Measurements from ENCODE around the gene BCL7A. TPM values are rescaled to one million over a fixed set of nuclear protein-coding genes. Genes with fewer than 3 reads are reported as not detected.
"Not testable (repeated sequence)": the region's sequence is repeated elsewhere in the genome, so short reads cannot be mapped to it uniquely, and the experiment has no call there.

The BCL7A gene
- total RNA-seq, 2 donors from 2014 or later, result 9.6 to 12.9 TPM

DNA sequence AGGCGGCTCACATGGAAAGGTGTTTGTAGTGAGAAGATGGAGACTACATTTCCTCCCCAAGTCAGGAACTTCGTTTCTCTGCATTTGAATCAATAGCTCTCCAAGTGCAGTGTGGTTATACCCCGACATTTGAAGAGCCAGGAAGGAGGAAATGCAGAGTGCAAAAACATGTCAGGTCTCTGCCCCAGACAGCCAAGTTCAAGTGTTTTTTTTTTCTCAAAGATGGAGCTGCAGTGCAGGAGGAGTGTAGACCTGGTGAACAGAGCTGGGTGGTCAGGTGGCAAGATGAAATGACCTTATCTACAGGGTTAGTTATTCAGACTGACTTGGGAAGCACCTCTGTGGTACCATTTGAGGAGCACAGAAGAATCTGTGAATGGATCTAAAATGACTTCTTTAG is 78.2 kb downstream of the BCL7A start:
- no peak overlapping the region for H3K4me3 ChIP-seq
- H3K36me3 ChIP-seq, result no peaks in the 10 kb centered on the region
- no peaks in the 10 kb centered on the region for H3K9me3 ChIP-seq
- H3K4me1 ChIP-seq (ENCODE audit: control insufficient read depth in 1 of 2, low read depth in 2 of 2), result peaks cover 29 to 54% of the 10 kb centered on the region in 2 donors
- ATAC-seq (ENCODE audit: insufficient number of reproducible peaks, low FRiP score, low read depth) (no peak), DNase-seq (ENCODE audit: low spot score) (no peak)
- no peaks in the 10 kb centered on the region for H3K27me3 ChIP-seq (replicated peaks; ENCODE audit: insufficient read depth)
- H3K27ac ChIP-seq, result no peak overlapping the region
- TF ChIP-seq, protein P1, sequence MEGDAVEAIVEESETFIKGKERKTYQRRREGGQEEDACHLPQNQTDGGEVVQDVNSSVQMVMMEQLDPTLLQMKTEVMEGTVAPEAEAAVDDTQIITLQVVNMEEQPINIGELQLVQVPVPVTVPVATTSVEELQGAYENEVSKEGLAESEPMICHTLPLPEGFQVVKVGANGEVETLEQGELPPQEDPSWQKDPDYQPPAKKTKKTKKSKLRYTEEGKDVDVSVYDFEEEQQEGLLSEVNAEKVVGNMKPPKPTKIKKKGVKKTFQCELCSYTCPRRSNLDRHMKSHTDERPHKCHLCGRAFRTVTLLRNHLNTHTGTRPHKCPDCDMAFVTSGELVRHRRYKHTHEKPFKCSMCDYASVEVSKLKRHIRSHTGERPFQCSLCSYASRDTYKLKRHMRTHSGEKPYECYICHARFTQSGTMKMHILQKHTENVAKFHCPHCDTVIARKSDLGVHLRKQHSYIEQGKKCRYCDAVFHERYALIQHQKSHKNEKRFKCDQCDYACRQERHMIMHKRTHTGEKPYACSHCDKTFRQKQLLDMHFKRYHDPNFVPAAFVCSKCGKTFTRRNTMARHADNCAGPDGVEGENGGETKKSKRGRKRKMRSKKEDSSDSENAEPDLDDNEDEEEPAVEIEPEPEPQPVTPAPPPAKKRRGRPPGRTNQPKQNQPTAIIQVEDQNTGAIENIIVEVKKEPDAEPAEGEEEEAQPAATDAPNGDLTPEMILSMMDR (IDR thresholded peaks at IDR 0.05), result no peak

DNA sequence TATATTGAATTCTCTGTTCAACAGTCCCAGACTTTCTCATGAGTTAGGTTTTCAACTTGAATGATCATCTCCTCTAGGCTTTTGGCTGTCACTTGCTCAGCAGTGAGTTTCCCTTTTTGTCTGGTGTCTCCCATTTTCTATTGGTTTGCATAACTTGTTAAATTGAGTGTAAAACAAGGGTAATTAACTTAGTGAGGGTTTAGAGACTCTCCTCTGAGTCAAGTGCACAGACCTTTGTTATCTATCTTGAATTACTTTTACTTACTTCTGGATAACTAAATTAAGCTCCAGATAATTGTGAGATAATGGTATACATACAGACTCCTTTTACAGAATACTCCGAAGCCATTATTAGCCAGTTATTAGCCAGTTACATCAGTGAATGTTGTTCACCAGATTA is 78.9 kb downstream of the BCL7A start:
- Histone ChIP-seq H3K27me3 (replicated peaks; ENCODE audit: insufficient read depth) (no peaks in the 10 kb centered on the region), H3K27ac (no peak overlapping the region), H3K9me3 (no peaks in the 10 kb centered on the region), H3K36me3 (no peaks in the 10 kb centered on the region), H3K4me3 (no peak overlapping the region), H3K4me1 (ENCODE audit: control insufficient read depth in 1 of 2, low read depth in 2 of 2) (peaks cover 29 to 49% of the 10 kb centered on the region in 2 donors)
- TF ChIP-seq, protein P1 (IDR thresholded peaks at IDR 0.05), result no peak
- no peak for ATAC-seq (ENCODE audit: insufficient number of reproducible peaks, low FRiP score, low read depth)
- DNase-seq (ENCODE audit: low spot score), result no peak

DNA sequence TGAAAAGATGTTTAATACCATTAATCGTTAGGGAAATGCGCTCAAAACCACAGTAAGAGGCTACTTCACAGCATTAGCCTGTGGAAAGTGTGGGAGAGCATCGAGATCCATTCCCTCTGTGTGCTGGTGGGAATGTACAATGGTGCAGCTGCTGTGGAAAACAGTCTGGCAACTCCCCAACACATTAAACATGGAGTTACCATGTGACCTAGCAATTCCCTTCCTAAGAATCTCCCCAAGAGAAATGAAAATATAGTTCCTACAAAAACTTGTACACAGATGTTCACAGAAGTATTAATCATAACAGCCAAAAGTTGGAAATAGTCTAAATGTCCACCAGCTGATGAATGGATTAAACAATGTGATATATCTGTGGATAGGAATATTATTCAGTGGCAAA is 80.6 kb downstream of the BCL7A start:
- H3K9me3 ChIP-seq, result no peaks in the 10 kb centered on the region
- TF ChIP-seq, protein P1 (IDR thresholded peaks at IDR 0.05), result no peak
- no peaks in the 10 kb centered on the region for H3K36me3 ChIP-seq
- DNase-seq (ENCODE audit: low spot score), result no peak
- H3K4me1 ChIP-seq (ENCODE audit: control insufficient read depth in 1 of 2, low read depth in 2 of 2), result peaks cover 26 to 34% of the 10 kb centered on the region in 2 donors
- no peak overlapping the region for H3K27ac ChIP-seq
- H3K4me3 ChIP-seq, result no peak overlapping the region
- H3K27me3 ChIP-seq (replicated peaks; ENCODE audit: insufficient read depth), result no peaks in the 10 kb centered on the region
- no peak for ATAC-seq (ENCODE audit: insufficient number of reproducible peaks, low FRiP score, low read depth)

DNA sequence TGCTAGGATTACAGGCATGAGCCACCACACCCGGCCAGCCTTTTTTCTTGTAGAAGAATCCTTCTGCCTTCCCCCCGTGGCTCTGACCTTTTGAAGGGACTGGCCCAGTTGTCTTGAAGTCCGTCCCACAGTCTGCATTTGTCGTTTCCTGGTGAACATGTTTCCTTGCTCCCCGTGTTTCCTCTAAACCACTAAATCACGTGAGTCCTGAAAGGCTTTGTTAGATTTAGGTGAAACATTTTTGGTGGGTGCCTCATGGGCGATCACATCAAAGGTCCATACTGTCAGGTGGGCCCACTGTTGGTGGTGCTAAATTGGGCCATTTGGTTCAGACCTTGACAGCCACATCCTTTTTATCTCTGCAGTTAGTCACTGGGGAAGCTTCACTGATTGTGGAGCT is 83.2 kb downstream of the BCL7A start:
- Histone ChIP-seq H3K27ac (no peak overlapping the region), H3K4me1 (ENCODE audit: control insufficient read depth in 1 of 2, low read depth in 2 of 2) (peaks cover 4 to 13% of the 10 kb centered on the region in 2 donors)

DNA sequence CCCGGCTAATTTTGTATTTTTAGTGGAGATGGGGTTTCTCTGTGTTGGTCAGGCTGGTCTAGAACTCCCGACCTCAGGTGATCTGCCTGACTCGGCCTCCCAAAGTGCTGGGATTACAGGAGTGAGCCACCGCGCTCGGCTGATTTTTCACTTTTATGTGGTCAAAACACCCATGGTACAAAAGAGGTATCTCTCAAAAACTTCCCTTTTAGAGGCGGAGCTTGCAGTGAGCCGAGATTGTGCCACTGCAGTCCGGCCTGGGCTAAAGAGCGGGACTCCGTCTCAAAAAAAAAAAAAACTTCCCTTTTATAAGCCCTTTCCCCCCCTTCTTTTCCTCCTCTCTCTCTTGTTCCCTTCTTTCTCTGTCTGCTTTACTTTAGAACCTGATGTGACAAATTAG is 83.8 kb downstream of the BCL7A start:
- not testable (repeated sequence) for H3K9me3 ChIP-seq; H3K36me3 ChIP-seq; DNase-seq (ENCODE audit: low spot score); H3K27ac ChIP-seq; H3K27me3 ChIP-seq (replicated peaks; ENCODE audit: insufficient read depth); H3K4me3 ChIP-seq; ATAC-seq (ENCODE audit: insufficient number of reproducible peaks, low FRiP score, low read depth)
- H3K4me1 ChIP-seq (ENCODE audit: control insufficient read depth in 1 of 2, low read depth in 2 of 2), result peaks cover 2 to 11% of the 10 kb centered on the region in 2 donors

More for the DNA sequence above, 83.2 kb downstream of the BCL7A start:
- H3K9me3 ChIP-seq, result no peaks in the 10 kb centered on the region
- ATAC-seq (ENCODE audit: insufficient number of reproducible peaks, low FRiP score, low read depth), result no peak
- H3K4me3 ChIP-seq, result no peak overlapping the region
- DNase-seq (ENCODE audit: low spot score), result no peak
- no peaks in the 10 kb centered on the region for H3K27me3 ChIP-seq (replicated peaks; ENCODE audit: insufficient read depth)
- TF ChIP-seq, protein P1 (IDR thresholded peaks at IDR 0.05), result no peak
- no peaks in the 10 kb centered on the region for H3K36me3 ChIP-seq

DNA sequence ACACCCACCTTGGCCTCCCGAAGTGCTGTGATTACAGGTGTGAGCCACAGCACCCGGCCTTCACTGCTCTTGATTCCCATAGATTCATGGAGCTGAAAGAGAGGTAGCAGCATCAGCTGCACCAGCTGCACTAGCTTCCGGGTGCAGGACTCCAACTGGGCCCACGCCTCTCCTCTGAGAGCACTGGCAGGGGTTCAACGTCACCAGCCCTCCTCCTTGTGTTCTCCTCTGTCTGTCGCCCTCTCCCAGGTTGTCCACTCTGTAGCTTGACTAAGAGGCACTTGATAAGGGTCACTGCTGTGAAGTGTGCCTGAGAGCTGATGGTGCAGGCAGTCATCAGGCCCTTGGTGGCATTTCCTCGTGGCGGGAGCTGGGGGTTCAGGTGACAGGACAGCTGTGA is 85.2 kb downstream of the BCL7A start:
- TF ChIP-seq, protein P1 (IDR thresholded peaks at IDR 0.05), result no peak
- H3K27ac ChIP-seq, result no peak overlapping the region
- H3K4me1 ChIP-seq (ENCODE audit: control insufficient read depth in 1 of 2, low read depth in 2 of 2), result peaks cover 0 to 4% of the 10 kb centered on the region in 2 donors
- H3K9me3 ChIP-seq, result no peaks in the 10 kb centered on the region
- no peak for ATAC-seq (ENCODE audit: insufficient number of reproducible peaks, low FRiP score, low read depth)
- no peaks in the 10 kb centered on the region for H3K36me3 ChIP-seq
- no peak overlapping the region for H3K4me3 ChIP-seq
- no peaks in the 10 kb centered on the region for H3K27me3 ChIP-seq (replicated peaks; ENCODE audit: insufficient read depth)
- DNase-seq (ENCODE audit: low spot score), result no peak
